PC-3 (cell line): ENCODE measurements around the gene RAF1. TPM values are rescaled to one million over a fixed set of nuclear protein-coding genes. Genes with fewer than 3 reads are reported as not detected.

Source experiments
- ATAC-seq: fragments of 200-7000 bp; cut with Tn5 transposase; 2 replicates; pipeline ENCODE4 v1.9.1; 2020; ENCODE audit warnings: mild to moderate bottlenecking, moderate library complexity
- BruUV-seq: library from RNA; stranded (reverse); fragments of 400-500 nt; replicated peaks from 2 replicates; lab custom pipeline; 2021; lab: Mats Ljungman, UMichigan
- CTCF ChIA-PET: fragments of 300-600 bp; sonication (Branson Sonifier 250); formaldehyde crosslinking; loops from one replicate; lab custom pipeline; 2022; ENCODE audit warnings: antibody characterized with exemption; lab: Charles Lee
- POLR2A ChIA-PET: fragments of 300-600 bp; sonication (Branson Sonifier 250); formaldehyde crosslinking; loops from one replicate; lab custom pipeline; 2022; ENCODE audit warnings: antibody characterized with exemption; ENCODE audit not compliant: unreplicated experiment; lab: Charles Lee
- DNase-seq: peaks from one replicate; pipeline ENCODE4 v3.0.0-alpha.2; 2015
- H2AFZ ChIP-seq: fragments of 300-600 bp; sonication (generic); 2 replicates; pipeline ENCODE4 v1.6.0; 2016; ENCODE audit warnings: antibody characterized with exemption, low read length
- H3F3A ChIP-seq: fragments of 300-600 bp; sonication (generic); one replicate; pipeline ENCODE4 v1.6.0; 2017; ENCODE audit warnings: antibody characterized with exemption, low read length, control low read depth, mild to moderate bottlenecking; ENCODE audit not compliant: unreplicated experiment
- H3K27ac ChIP-seq: fragments of 300-600 bp; sonication (generic); 2 replicates; pipeline ENCODE4 v1.5.1; 2016; ENCODE audit warnings: mild to moderate bottlenecking, low read length
- H3K27me3 ChIP-seq: fragments of 300-600 bp; sonication (generic); 2 replicates; pipeline ENCODE4 v1.6.1; 2016; ENCODE audit warnings: low read length, mixed read lengths
- H3K36me3 ChIP-seq: fragments of 300-600 bp; sonication (generic); 2 replicates; pipeline ENCODE4 v1.6.1; 2016; ENCODE audit warnings: low read depth, mixed run types, low read length, mixed read lengths
- H3K4me1 ChIP-seq: fragments of 300-600 bp; sonication (generic); 2 replicates; pipeline ENCODE4 v1.5.1; 2016; ENCODE audit warnings: low read length; ENCODE audit not compliant: insufficient read depth
- H3K4me2 ChIP-seq: fragments of 300-600 bp; sonication (generic); 2 replicates; pipeline ENCODE4 v1.6.0; 2016; ENCODE audit warnings: low read length
- H3K4me3 ChIP-seq: fragments of 300-600 bp; sonication (generic); 2 replicates; pipeline ENCODE4 v1.5.1; 2016; ENCODE audit warnings: mild to moderate bottlenecking, low read length, mixed read lengths
- H3K79me2 ChIP-seq: fragments of 300-600 bp; sonication (generic); 2 replicates; pipeline ENCODE4 v1.6.1; 2017; ENCODE audit warnings: low read length, mixed read lengths
- H3K9ac ChIP-seq: fragments of 300-600 bp; sonication (generic); 2 replicates; pipeline ENCODE4 v1.6.0; 2016; ENCODE audit warnings: mild to moderate bottlenecking, low read length
- H3K9me2 ChIP-seq: fragments of 300-600 bp; sonication (generic); replicated peaks from 2 replicates; pipeline ENCODE4 v1.6.1; 2016; ENCODE audit warnings: mixed run types, low read length, mixed read lengths
- H3K9me3 ChIP-seq: fragments of 300-600 bp; sonication (generic); 2 replicates; pipeline ENCODE4 v1.6.1; 2016; ENCODE audit warnings: low read length, mixed read lengths
- H4K20me1 ChIP-seq: fragments of 300-600 bp; sonication (generic); 2 replicates; pipeline ENCODE4 v1.6.1; 2016; ENCODE audit warnings: low read length, mixed read lengths
- CTCF ChIP-seq: fragments of 300-600 bp; sonication (generic); conservative IDR thresholded peaks from 2 replicates; pipeline ENCODE4 v1.5.1; 2017; ENCODE audit warnings: antibody characterized with exemption, low read depth, mild to moderate bottlenecking, low read length
- EZH2phosphoT487 ChIP-seq: fragments of 300-600 bp; sonication (generic); IDR thresholded peaks from 2 replicates; pipeline ENCODE4 v1.6.1; 2018; ENCODE audit warnings: mild to moderate bottlenecking, antibody characterized with exemption, low read length, borderline replicate concordance
- intact Hi-C: fragments of 100-400 bp; cut with micrococcal nuclease; formaldehyde crosslinking; loops from 2 replicates; pipeline ENCODE4 v1.9.0; 2023
- total RNA-seq: library from RNA; depleted of rRNA; stranded (reverse); fragments of >200 nt; gene quantifications from 2 replicates; pipeline ENCODE4 v1.2.3, GENCODE V29; 2014; rRNA removed

RAF1 gene
- total RNA-seq, 1 experiment from 2014 or later, result 130 TPM

- Histone ChIP-seq H3K27me3 (no peaks in the 10 kb centered on the region), H3K4me1 (no peaks in the 10 kb centered on the region), H3K27ac (no peak overlapping the region), H3K9me3 (no peaks in the 10 kb centered on the region), H3K79me2 (no peaks in the 10 kb centered on the region), H3K4me3 (no peak overlapping the region), H2AFZ (no peak overlapping the region), H3K9ac (no peak overlapping the region), H4K20me1 (no peaks in the 10 kb centered on the region), H3K9me2 (no peaks in the 10 kb centered on the region), H3F3A (peaks cover 2% of the 10 kb centered on the region), H3K4me2 (no peak overlapping the region), H3K36me3 (peaks cover 41% of the 10 kb centered on the region)
- intact Hi-C loops, result no loop called here
- peak; percentile 20; the same call in 1 of the 2 replicates for ATAC-seq
- CTCF ChIA-PET, result interaction anchor here (0.5 kb wide), 1 partner anchor 348 kb away, joined by 3 read pairs; no protein-coding TSS in a partner anchor
- no peak for TF ChIP-seq EZH2phosphoT487
- peak; percentile 38; the same call in 1 of the 2 replicates for TF ChIP-seq CTCF
- no TSS peak for BruUV-seq
- no peak for DNase-seq
- POLR2A ChIA-PET, result no interaction called here
Measured at GRCh38 chr3:12536423-12536822, 127.5 kb downstream of the RAF1 start.

Other genes with a start within 250 kb of the RAF1 start
- 40.2 and 51.0 TPM in 2 replicates for gene TSEN2, start 179.6 kb downstream of the RAF1 start, total RNA-seq
- 6.6 and 7.9 TPM in 2 replicates for gene MKRN2OS, start 118.6 kb downstream of the RAF1 start, total RNA-seq
- 41.6 and 45.8 TPM in 2 replicates for gene MKRN2, start 107.0 kb downstream of the RAF1 start, total RNA-seq
- 7.5 and 10.4 TPM in 2 replicates for gene TMEM40, start 95.1 kb upstream of the RAF1 start, total RNA-seq
- 2.4 and 4.8 TPM in 2 replicates for gene CAND2, start 132.6 kb upstream of the RAF1 start, total RNA-seq
- gene RPL32, start 177.4 kb upstream of the RAF1 start, total RNA-seq, result 2,037 and 2,663 TPM in 2 replicates